Measurements from ENCODE around the gene GPR68.
"Not testable (repeated sequence)": the region's sequence is repeated elsewhere in the genome, so short reads cannot be mapped to it uniquely, and the experiment has no call there.

The GPR68 gene

DNA sequence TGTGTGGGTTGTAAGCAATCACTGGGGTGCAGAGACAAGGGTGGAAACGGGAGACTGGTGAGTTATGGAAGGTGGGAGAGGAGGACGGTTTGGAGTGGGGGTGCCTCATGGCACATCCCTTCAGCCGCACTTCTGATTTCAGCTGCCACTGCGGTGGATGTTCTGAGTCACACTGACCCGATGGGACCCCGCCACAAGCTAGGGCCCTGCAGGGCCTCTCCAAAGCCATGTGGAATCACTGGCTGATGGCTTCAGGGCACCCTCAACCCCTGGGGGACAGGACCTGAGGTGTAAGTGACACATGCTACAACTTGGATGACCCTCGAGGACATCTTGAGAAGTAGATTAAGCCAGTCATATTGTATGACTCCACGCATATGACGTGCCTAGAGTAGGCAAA is 53.7 kb downstream of the GPR68 start:
- ATAC-seq, result no peak
- no peak for DNase-seq

DNA sequence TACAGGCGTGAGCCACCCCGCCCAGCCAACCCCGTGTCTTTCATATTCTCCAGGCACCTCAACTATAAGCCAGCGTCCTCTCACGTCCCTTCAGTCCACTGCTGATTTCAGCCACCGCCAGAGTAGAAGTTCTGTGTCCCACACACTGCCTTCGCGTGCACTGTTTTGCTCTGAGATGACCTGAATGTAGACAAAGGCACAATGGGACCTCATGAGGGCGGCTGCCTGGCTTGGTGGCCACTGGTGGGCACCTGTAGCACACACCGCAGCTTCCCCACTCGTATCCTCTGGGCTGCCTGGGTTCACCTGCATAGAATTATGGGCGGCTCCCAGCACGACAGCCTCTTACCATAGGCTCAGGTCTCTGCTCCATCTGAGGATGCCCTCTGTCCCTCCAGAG is 57.2 kb downstream of the GPR68 start:
- no peak for DNase-seq
- ATAC-seq, result no peak

DNA sequence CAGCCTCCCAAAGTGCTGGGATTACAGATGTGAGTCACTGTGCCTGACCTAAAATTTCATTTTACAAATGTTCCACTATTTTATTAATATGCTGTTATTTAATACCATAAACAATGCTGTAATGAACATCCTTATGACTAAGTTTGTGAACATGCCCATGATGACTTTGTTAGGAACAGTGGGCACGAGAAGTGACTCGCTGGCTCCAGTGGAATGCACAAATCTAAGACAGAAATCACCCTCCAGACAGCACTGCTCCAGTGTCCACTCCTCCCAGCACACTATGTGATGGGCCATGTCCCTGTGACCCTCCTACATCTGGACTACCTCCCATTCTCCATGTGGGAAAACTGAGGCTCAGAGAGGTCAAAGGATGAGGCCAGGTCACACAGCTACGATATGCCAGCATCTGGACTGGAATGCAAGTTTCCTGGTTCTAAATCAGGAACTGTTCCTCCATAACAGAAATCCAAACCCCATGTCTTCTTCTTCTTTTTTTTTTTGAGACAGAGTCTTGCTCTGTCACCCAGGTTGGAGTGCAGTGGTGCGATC is 57.9 kb downstream of the GPR68 start:
- ATAC-seq, result no peak
- DNase-seq, result no peak

DNA sequence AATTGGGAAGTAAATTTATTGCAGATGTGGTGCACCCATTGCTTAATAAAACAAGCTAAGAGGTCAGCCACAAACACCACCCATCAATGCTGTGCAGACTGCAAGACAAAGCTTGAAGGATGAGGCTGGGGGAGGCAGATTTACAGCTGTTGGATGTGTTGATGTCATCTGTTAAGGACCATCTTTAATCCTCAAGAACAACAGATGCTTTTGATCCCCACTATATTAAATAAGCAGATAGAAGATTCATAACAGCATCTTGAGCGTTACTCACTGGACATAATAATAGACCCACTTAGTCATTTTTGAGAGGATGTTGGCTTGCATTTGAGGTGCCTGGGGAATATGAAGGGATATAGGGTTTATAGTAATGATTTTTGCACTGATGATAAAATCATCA is 58.8 kb downstream of the GPR68 start:
- no peak for DNase-seq
- no peak for ATAC-seq

DNA sequence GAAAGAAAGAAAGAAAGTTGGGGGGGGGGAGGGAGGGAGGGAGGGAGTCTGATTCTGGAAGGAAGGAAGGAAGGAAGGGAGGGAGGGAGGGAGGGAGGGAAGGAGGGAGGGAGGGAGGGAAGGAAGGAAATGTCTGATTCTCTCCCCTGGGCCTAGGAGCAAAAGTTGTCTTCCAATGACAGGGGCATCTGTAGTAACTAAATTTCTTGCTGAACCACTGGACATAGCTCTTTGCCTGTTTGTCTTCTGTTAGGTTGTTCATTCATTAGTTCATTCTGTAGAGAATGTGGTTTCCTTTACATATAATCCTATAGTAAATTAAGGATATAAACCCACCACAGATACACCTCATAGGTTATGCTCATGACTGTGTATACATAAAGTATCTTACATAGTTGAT is 59.9 kb downstream of the GPR68 start:
- no peak for ATAC-seq
- no peak for DNase-seq

DNA sequence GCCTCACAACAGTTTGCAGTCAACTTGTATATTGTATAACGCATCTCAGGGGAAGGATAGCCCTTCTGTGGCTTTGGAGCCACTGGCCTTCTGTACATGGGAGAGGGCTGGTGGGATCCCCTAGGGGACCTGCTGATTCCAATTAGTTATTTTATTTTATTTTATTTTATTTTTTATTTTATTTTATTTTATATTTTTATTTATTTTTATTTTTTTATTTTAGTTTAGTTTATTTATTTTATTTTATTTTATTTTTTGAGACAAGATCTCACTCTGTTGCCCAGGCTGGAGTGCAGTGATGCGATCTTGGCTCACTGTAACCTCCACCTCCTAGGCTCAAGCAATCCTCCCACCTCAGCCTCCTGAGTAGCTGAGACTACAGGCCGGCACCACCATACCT is 61.8 kb downstream of the GPR68 start:
- not testable (repeated sequence) for DNase-seq, ATAC-seq
